ENCODE results near the gene PAFAH1B1.

The PAFAH1B1 gene

GRCh38 chr17:2602597-2603017 lies 9.2 kb downstream of the PAFAH1B1 start:
- Histone ChIP-seq H3K4me3 (replicated peaks; ENCODE audit: insufficient read depth, low read length) (no peak overlapping the region), H3K27me3 (ENCODE audit: insufficient read depth, poor library complexity, severe bottlenecking) (no peaks in the 10 kb centered on the region), H3K27ac (replicated peaks) (no peak overlapping the region)
- TF ChIP-seq, protein P1, sequence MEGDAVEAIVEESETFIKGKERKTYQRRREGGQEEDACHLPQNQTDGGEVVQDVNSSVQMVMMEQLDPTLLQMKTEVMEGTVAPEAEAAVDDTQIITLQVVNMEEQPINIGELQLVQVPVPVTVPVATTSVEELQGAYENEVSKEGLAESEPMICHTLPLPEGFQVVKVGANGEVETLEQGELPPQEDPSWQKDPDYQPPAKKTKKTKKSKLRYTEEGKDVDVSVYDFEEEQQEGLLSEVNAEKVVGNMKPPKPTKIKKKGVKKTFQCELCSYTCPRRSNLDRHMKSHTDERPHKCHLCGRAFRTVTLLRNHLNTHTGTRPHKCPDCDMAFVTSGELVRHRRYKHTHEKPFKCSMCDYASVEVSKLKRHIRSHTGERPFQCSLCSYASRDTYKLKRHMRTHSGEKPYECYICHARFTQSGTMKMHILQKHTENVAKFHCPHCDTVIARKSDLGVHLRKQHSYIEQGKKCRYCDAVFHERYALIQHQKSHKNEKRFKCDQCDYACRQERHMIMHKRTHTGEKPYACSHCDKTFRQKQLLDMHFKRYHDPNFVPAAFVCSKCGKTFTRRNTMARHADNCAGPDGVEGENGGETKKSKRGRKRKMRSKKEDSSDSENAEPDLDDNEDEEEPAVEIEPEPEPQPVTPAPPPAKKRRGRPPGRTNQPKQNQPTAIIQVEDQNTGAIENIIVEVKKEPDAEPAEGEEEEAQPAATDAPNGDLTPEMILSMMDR (IDR thresholded peaks at IDR 0.05; ENCODE audit: insufficient read depth, low read length): no peak
- TF ChIP-seq, protein P2, sequence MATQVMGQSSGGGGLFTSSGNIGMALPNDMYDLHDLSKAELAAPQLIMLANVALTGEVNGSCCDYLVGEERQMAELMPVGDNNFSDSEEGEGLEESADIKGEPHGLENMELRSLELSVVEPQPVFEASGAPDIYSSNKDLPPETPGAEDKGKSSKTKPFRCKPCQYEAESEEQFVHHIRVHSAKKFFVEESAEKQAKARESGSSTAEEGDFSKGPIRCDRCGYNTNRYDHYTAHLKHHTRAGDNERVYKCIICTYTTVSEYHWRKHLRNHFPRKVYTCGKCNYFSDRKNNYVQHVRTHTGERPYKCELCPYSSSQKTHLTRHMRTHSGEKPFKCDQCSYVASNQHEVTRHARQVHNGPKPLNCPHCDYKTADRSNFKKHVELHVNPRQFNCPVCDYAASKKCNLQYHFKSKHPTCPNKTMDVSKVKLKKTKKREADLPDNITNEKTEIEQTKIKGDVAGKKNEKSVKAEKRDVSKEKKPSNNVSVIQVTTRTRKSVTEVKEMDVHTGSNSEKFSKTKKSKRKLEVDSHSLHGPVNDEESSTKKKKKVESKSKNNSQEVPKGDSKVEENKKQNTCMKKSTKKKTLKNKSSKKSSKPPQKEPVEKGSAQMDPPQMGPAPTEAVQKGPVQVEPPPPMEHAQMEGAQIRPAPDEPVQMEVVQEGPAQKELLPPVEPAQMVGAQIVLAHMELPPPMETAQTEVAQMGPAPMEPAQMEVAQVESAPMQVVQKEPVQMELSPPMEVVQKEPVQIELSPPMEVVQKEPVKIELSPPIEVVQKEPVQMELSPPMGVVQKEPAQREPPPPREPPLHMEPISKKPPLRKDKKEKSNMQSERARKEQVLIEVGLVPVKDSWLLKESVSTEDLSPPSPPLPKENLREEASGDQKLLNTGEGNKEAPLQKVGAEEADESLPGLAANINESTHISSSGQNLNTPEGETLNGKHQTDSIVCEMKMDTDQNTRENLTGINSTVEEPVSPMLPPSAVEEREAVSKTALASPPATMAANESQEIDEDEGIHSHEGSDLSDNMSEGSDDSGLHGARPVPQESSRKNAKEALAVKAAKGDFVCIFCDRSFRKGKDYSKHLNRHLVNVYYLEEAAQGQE (IDR thresholded peaks at IDR 0.05; ENCODE audit: insufficient replicate concordance, low read depth): no peak
- no peak for TF ChIP-seq GABPA (IDR thresholded peaks at IDR 0.05; ENCODE audit: low read depth)
- no peak for TF ChIP-seq SPI1 (IDR thresholded peaks at IDR 0.05; ENCODE audit: borderline replicate concordance, low read depth)
- TF ChIP-seq POLR2AphosphoS5 (IDR thresholded peaks at IDR 0.05; ENCODE audit: low read depth): no peak
- no peak for DNase-seq (ENCODE audit: low read depth in 1 of 2, low spot score in 1 of 2)

DNA sequence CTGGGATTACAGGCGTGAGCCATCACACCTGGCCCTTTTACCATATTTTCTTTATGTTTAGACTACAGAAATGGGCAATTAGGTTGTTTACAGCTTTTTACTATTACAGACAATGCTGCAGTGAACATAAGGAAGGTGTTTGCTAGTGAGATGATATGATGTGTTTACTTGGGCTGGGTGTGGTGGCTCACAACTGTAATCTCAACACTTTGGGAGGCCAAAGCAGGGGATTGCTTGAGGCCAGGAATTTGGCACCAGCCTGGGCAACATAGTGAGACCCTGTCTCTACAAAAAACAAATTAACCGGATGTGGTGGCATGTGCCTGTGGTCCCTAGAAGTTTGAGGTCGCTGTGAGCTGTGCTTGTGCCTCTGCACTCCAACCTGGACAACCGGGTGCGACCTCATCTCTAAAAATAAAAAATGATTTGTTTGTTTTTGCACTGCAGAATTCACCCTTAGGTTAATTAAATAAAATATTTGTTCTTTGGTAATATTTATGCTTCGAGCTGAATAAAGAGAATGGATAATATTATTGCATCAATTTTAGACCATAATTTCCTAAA lies 15.0 kb downstream of the PAFAH1B1 start:
- Histone ChIP-seq H3K4me3 (replicated peaks; ENCODE audit: insufficient read depth, low read length) (no peak overlapping the region), H3K27ac (replicated peaks) (no peak overlapping the region), H3K27me3 (ENCODE audit: insufficient read depth, poor library complexity, severe bottlenecking) (no peaks in the 10 kb centered on the region)
- DNase-seq (ENCODE audit: low read depth in 1 of 2, low spot score in 1 of 2): no peak
- TF ChIP-seq SPI1 (IDR thresholded peaks at IDR 0.05; ENCODE audit: borderline replicate concordance, low read depth) (no peak), POLR2AphosphoS5 (IDR thresholded peaks at IDR 0.05; ENCODE audit: low read depth) (no peak), GABPA (IDR thresholded peaks at IDR 0.05; ENCODE audit: low read depth) (no peak)
- TF ChIP-seq, protein P2 (IDR thresholded peaks at IDR 0.05; ENCODE audit: insufficient replicate concordance, low read depth): no peak
- TF ChIP-seq, protein P1 (IDR thresholded peaks at IDR 0.05; ENCODE audit: insufficient read depth, low read length): no peak

DNA sequence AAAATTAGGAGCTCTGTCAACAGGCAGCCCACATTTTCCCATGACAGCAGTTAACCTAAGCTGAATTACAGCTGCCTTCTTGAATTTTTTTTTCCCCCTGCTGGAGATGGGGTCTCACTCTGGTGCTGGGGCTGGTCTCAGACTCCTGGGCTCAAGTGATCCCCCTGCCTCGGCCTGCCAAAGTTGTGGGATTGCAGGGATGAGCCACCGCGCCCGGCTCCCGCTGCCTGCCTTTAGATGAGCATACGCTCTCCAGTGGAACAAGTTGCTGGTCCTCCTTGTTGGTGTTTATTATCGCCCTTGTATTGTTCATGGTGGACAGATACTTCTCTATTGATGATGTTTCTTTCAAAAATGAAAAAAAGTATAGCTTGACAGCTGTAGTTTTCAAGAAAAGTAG lies 15.6 kb downstream of the PAFAH1B1 start:
- H3K27me3 ChIP-seq (ENCODE audit: insufficient read depth, poor library complexity, severe bottlenecking): no peaks in the 10 kb centered on the region
- TF ChIP-seq GABPA (IDR thresholded peaks at IDR 0.05; ENCODE audit: low read depth) (no peak), POLR2AphosphoS5 (IDR thresholded peaks at IDR 0.05; ENCODE audit: low read depth) (no peak), SPI1 (IDR thresholded peaks at IDR 0.05; ENCODE audit: borderline replicate concordance, low read depth) (no peak)
- TF ChIP-seq, protein P1 (IDR thresholded peaks at IDR 0.05; ENCODE audit: insufficient read depth, low read length): no peak
- TF ChIP-seq, protein P2 (IDR thresholded peaks at IDR 0.05; ENCODE audit: insufficient replicate concordance, low read depth): no peak
- no peak for DNase-seq (ENCODE audit: low read depth in 1 of 2, low spot score in 1 of 2)
- no peak overlapping the region for H3K27ac ChIP-seq (replicated peaks)
- no peak overlapping the region for H3K4me3 ChIP-seq (replicated peaks; ENCODE audit: insufficient read depth, low read length)
